IMR-90 (cell line): ENCODE measurements around the gene TRAPPC12. TPM values are rescaled to one million over a fixed set of nuclear protein-coding genes. Genes with fewer than 3 reads are reported as not detected.

Source experiments
- ATAC-seq: fragments of 200-7000 bp; cut with Tn5 transposase; 2 replicates; pipeline ENCODE4 v1.9.1; 2020; ENCODE audit warnings: low read depth, mild to moderate bottlenecking, moderate library complexity
- BruUV-seq: library from RNA; stranded (reverse); fragments of 400-500 nt; replicated peaks from 2 replicates; lab custom pipeline; 2021; lab: Mats Ljungman, UMichigan
- CTCF ChIA-PET: fragments of 300-600 bp; formaldehyde crosslinking; extraction: SDS; loops from one replicate; lab custom pipeline; 2021; ENCODE audit warnings: antibody characterized with exemption; lab: Yijun Ruan, JAX
- POLR2A ChIA-PET: fragments of 300-600 bp; sonication (Branson Sonifier 250); formaldehyde crosslinking; loops from one replicate; lab custom pipeline; 2022; ENCODE audit warnings: antibody characterized with exemption; ENCODE audit not compliant: unreplicated experiment; lab: Charles Lee
- DNase-seq: peaks from one replicate; pipeline ENCODE4 v3.0.0; 2013
- H2AFZ ChIP-seq: replicated peaks from 2 replicates; pipeline ENCODE3; 2013; ENCODE audit warnings: low read length, mild to moderate bottlenecking; ENCODE audit not compliant: poor library complexity
- H2AK5ac ChIP-seq: 2 replicates; pipeline ENCODE4 v1.6.1; 2013; ENCODE audit warnings: low read depth, low read length, inconsistent platforms
- H2AK9ac ChIP-seq: replicated peaks from 2 replicates; pipeline ENCODE3; 2013; ENCODE audit warnings: mild to moderate bottlenecking, low read depth, low read length, moderate library complexity; ENCODE audit not compliant: poor library complexity
- H2BK120ac ChIP-seq: 2 replicates; pipeline ENCODE4 v1.6.1; 2013; ENCODE audit warnings: low read depth, low read length, inconsistent platforms
- H2BK15ac ChIP-seq: 3 replicates; pipeline ENCODE4 v1.6.1; 2013; ENCODE audit warnings: low read depth, low read length, inconsistent platforms
- H2BK20ac ChIP-seq: 2 replicates; pipeline ENCODE4 v1.6.1; 2013; ENCODE audit warnings: low read depth, mild to moderate bottlenecking, inconsistent platforms, low read length, moderate library complexity
- H2BK5ac ChIP-seq: 2 replicates; pipeline ENCODE4 v1.6.1; 2013; ENCODE audit warnings: mild to moderate bottlenecking, low read depth, low read length, inconsistent platforms; ENCODE audit not compliant: poor library complexity, severe bottlenecking
- H3K14ac ChIP-seq: replicated peaks from 2 replicates; pipeline ENCODE4 v1.6.1; 2013; ENCODE audit warnings: low read depth, low read length, inconsistent platforms
- H3K18ac ChIP-seq: 2 replicates; pipeline ENCODE4 v1.6.1; 2013; ENCODE audit warnings: low read depth, low read length, control low read depth
- H3K23ac ChIP-seq: 2 replicates; pipeline ENCODE4 v1.6.1; 2013; ENCODE audit warnings: low read depth, low read length, inconsistent platforms
- H3K27ac ChIP-seq: 2 replicates; pipeline ENCODE4 v1.5.1; 2013; ENCODE audit warnings: mild to moderate bottlenecking, control low read depth, low read length; ENCODE audit not compliant: insufficient read depth
- H3K27me3 ChIP-seq: 2 replicates; pipeline ENCODE4 v1.6.1; 2013; ENCODE audit warnings: low read length; ENCODE audit not compliant: control insufficient read depth, insufficient read depth
- H3K36me3 ChIP-seq: 2 replicates; pipeline ENCODE4 v1.6.1; 2013; ENCODE audit warnings: low read length, mixed read lengths; ENCODE audit not compliant: control insufficient read depth, insufficient read depth
- H3K4ac ChIP-seq: 2 replicates; pipeline ENCODE4 v1.6.1; 2013; ENCODE audit warnings: low read depth, low read length, inconsistent platforms
- H3K4me1 ChIP-seq: 2 replicates; pipeline ENCODE4 v1.6.1; 2013; ENCODE audit warnings: low read length, mixed read lengths; ENCODE audit not compliant: control insufficient read depth, insufficient read depth
- H3K4me2 ChIP-seq: 2 replicates; pipeline ENCODE4 v1.6.1; 2013; ENCODE audit warnings: low read depth, mild to moderate bottlenecking, control low read depth, low read length, moderate library complexity
- H3K4me3 ChIP-seq: 2 replicates; pipeline ENCODE4 v1.5.1; 2013; ENCODE audit warnings: low read depth, mild to moderate bottlenecking, control low read depth, low read length, moderate library complexity; ENCODE audit not compliant: insufficient read depth
- H3K56ac ChIP-seq: 2 replicates; pipeline ENCODE4 v1.6.1; 2013; ENCODE audit warnings: low read length, inconsistent platforms; ENCODE audit not compliant: insufficient read depth; ENCODE audit errors: extremely low read depth
- H3K79me1 ChIP-seq, 2 experiments: 2 replicates each; pipeline ENCODE4 v1.6.1; 2013; ENCODE audit warnings: low read length in 2 of 2, inconsistent platforms in 1 of 2, low read depth in 1 of 2
- H3K9ac ChIP-seq: 2 replicates; pipeline ENCODE4 v1.6.1; 2013; ENCODE audit warnings: low read depth, low read length, control low read depth
- H3K9me1 ChIP-seq: 2 replicates; pipeline ENCODE4 v1.6.1; 2013; ENCODE audit warnings: low read length, inconsistent platforms; ENCODE audit not compliant: insufficient read depth
- H3K9me3 ChIP-seq: 2 replicates; pipeline ENCODE4 v1.6.1; 2013; ENCODE audit warnings: low read length; ENCODE audit not compliant: control insufficient read depth, insufficient read depth
- H4K20me1 ChIP-seq: 2 replicates; pipeline ENCODE4 v1.6.1; 2013; ENCODE audit warnings: low read length, inconsistent platforms; ENCODE audit not compliant: insufficient read depth
- H4K5ac ChIP-seq: 2 replicates; pipeline ENCODE4 v1.6.1; 2013; ENCODE audit warnings: mild to moderate bottlenecking, low read depth, low read length, control low read depth
- H4K8ac ChIP-seq, 2 experiments: 2 replicates each; pipeline ENCODE4 v1.6.1; 2013; ENCODE audit warnings: low read depth in 2 of 2, low read length in 2 of 2, control low read depth in 1 of 2, inconsistent platforms in 1 of 2
- H4K91ac ChIP-seq: 2 replicates; pipeline ENCODE4 v1.6.1; 2013; ENCODE audit warnings: low read depth, low read length, inconsistent platforms; ENCODE audit not compliant: insufficient read depth
- CEBPB ChIP-seq: IDR thresholded peaks from 2 replicates; pipeline ENCODE4 v1.6.1; 2012; ENCODE audit warnings: low read depth, low read length, improper control_type of control experiment
- FOS ChIP-seq: fragments of 150-350 bp; IDR thresholded peaks from 2 replicates; pipeline ENCODE4 v1.6.1; 2016; ENCODE audit warnings: low read depth, low read length
- MAFK ChIP-seq: IDR thresholded peaks from 2 replicates; pipeline ENCODE4 v1.6.1; 2012; ENCODE audit warnings: low read depth, low read length, improper control_type of control experiment
- MAZ ChIP-seq: IDR thresholded peaks from 2 replicates; pipeline ENCODE4 v1.6.1; 2012; ENCODE audit warnings: low read depth, mild to moderate bottlenecking, low read length, improper control_type of control experiment, moderate library complexity, borderline replicate concordance
- MXI1 ChIP-seq: IDR thresholded peaks from 2 replicates; pipeline ENCODE4 v1.6.1; 2012; ENCODE audit warnings: low read depth, mild to moderate bottlenecking, low read length, moderate library complexity, borderline replicate concordance
- WGBS, 2 experiments: methylation state at CpG; one replicate each; pipeline versions ENCODE4 v1.1.5 to v1.1.7; 2013; ENCODE audit warnings: missing lambda C conversion rate in 2 of 2; ENCODE audit not compliant: insufficient read length in 1 of 2; ENCODE audit errors: extremely low coverage in 2 of 2; 5-methylcytosine and 5-hydroxymethylcytosine counted together
- dilution Hi-C: fragments of 300-500 bp; cut with HindIII; formaldehyde crosslinking; loops from one replicate; pipeline ENCODE4 v1.14.3; 2018; ENCODE audit warnings: low sequenced_read_pairs; ENCODE audit not compliant: unreplicated experiment
- in situ Hi-C: fragments of 300-500 bp; cut with MboI; formaldehyde crosslinking; loops from 3 replicates; pipeline ENCODE4 v1.14.3; 2019; ENCODE audit warnings: low sequenced_read_pairs, inconsistent platforms, mixed read lengths
- intact Hi-C: fragments of 100-400 bp; cut with micrococcal nuclease; formaldehyde crosslinking; loops from 2 replicates; pipeline ENCODE4 v1.10.0; 2022
- polyA plus RNA-seq, 3 experiments: library from polyadenylated mRNA; depleted of rRNA; stranded (reverse); fragments of >200 nt; gene quantifications; 2 replicates each; pipeline ENCODE4 v1.2.3, GENCODE V29; 2012; ENCODE audit warnings: low replicate concordance in 1 of 3
- total RNA-seq: library from RNA; depleted of rRNA; stranded (reverse); fragments of >200 nt; gene quantifications from 2 replicates; pipeline ENCODE4 v1.2.3, GENCODE V29; 2012

Gene TRAPPC12
- total and polyA plus RNA-seq, 2 of the 4 experiments (the other 2 are of a cell fraction) = 25.8 to 69.9 TPM

DNA sequence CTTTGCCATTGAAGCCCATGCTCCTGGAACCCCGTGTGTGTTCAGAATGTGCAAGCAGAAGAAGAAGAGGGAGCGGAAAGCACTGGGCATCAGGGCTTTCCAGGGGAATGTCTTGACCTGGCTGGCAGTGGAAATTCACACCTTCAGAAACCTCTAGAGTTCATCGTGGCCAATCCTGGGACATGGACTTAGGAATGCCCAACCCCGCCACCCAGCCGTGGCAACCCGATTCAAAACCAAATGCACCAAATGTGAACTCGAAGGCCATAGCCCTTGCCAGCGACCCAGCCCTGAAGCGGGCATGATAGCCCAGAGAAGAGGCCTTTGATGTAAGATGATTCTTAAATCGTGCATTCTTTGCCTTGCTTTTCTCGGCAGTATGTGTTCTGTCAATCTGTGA, 70.4 kb downstream of the TRAPPC12 start:
- Histone ChIP-seq H3K23ac (no peak overlapping the region), H4K8ac (no peak overlapping the region), H3K4ac (no peak overlapping the region), H2BK20ac (no peak overlapping the region), H2AK9ac (no peak overlapping the region), H3K18ac (no peak overlapping the region), H3K79me1 (peaks cover 4 to 6% of the 10 kb centered on the region in 2 experiments; a peak in 2 of 4 replicates), H3K36me3 (peaks cover 45% of the 10 kb centered on the region), H3K9ac (no peak overlapping the region), H4K91ac (no peak overlapping the region), H3K9me3 (peaks cover 4% of the 10 kb centered on the region; the same call in 1 of the 2 replicates), H4K20me1 (no peaks in the 10 kb centered on the region; the same call in 1 of the 2 replicates), H2AK5ac (no peak overlapping the region), H4K5ac (no peak overlapping the region), H3K4me2 (no peak overlapping the region), H3K27me3 (no peaks in the 10 kb centered on the region), H3K56ac (no peak overlapping the region), H2BK15ac (no peak overlapping the region), H3K4me3 (no peak overlapping the region), H3K4me1 (no peaks in the 10 kb centered on the region), H2AFZ (no peak overlapping the region), H2BK120ac (no peak overlapping the region), H3K14ac (no peak overlapping the region), H3K27ac (no peak overlapping the region), H3K9me1 (no peaks in the 10 kb centered on the region; the same call in 1 of the 2 replicates), H2BK5ac (no peak overlapping the region)
- no peak for TF ChIP-seq MXI1
- no peak for TF ChIP-seq MAFK
- TF ChIP-seq CEBPB = no peak
- TF ChIP-seq FOS = no peak
- no peak for TF ChIP-seq MAZ
- intact Hi-C loops (no loop called here), dilution Hi-C loops (no loop called here), in situ Hi-C loops (no loop called here)
- POLR2A ChIA-PET = no interaction called here
- no peak for ATAC-seq
- no peak for DNase-seq
- WGBS, 2 experiments = 100% methylated on average over 5 of the region's 11 CpGs; no CpG with 5 or more reads in 1 of the 2 experiments
- no TSS peak for BruUV-seq
- CTCF ChIA-PET = interaction anchor here (1.6 kb wide), 1 partner anchor 26 kb away, joined by 7 read pairs; no protein-coding TSS in a partner anchor
